Tibial nerve (tissue), 4 donors: ENCODE results near the gene TIMD4. TPM values are rescaled to one million over a fixed set of nuclear protein-coding genes. Genes with fewer than 3 reads are reported as not detected.
"Not testable (repeated sequence)": the region's sequence is repeated elsewhere in the genome, so short reads cannot be mapped to it uniquely, and the experiment has no call there.

ENCODE experiments used
- DNase-seq, 2 donors: peaks; one replicate each; pipeline ENCODE4 v3.0.0-alpha.2; 2019; ENCODE audit warnings: low spot score in 2 of 2
- H3K27ac ChIP-seq, 4 donors: fragments of 200-600 bp; sonication (generic) in 3 of 4; one replicate each; pipeline ENCODE4 v1.5.1; 2017 to 2019; ENCODE audit warnings: mild to moderate bottlenecking in 1 of 4
- H3K27me3 ChIP-seq, 2 donors: fragments of 200-600 bp; sonication (generic) in 1 of 2; one replicate each; pipeline versions ENCODE4 v1.5.1 to v1.6.0; 2017 to 2019
- H3K36me3 ChIP-seq, 3 donors: fragments of 200-600 bp; sonication (generic); one replicate each; pipeline ENCODE4 v1.5.1; 2018 to 2019
- H3K4me1 ChIP-seq, 4 donors: fragments of 200-600 bp; sonication (generic) in 3 of 4; one replicate each; pipeline ENCODE4 v1.5.1; 2017 to 2019
- H3K4me3 ChIP-seq, 4 donors: fragments of 200-600 bp; sonication (generic) in 3 of 4; one replicate each; pipeline ENCODE4 v1.5.1; 2017 to 2019; ENCODE audit warnings: mild to moderate bottlenecking in 1 of 4, moderate library complexity in 1 of 4
- H3K9me3 ChIP-seq, 4 donors: fragments of 200-600 bp; sonication (generic) in 3 of 4; one replicate each; pipeline ENCODE4 v1.5.1; 2017 to 2019
- EP300 ChIP-seq, 2 donors: sonication (generic); formaldehyde crosslinking; IDR thresholded peaks; one replicate each; pipeline ENCODE4 v1.6.1; 2017; ENCODE audit warnings: antibody characterized with exemption in 2 of 2, mild to moderate bottlenecking in 1 of 2
- POLR2A ChIP-seq, 2 donors: fragments of 450-650 bp; IDR thresholded peaks; one replicate each; pipeline ENCODE4 v1.6.1; 2017; ENCODE audit warnings: antibody characterized with exemption in 2 of 2, mild to moderate bottlenecking in 2 of 2, moderate library complexity in 2 of 2
- WGBS, 2 donors: methylation state at CpG; one replicate each; pipeline ENCODE4 v1.1.5; 2018; 5-methylcytosine and 5-hydroxymethylcytosine counted together
- total RNA-seq, 4 donors: library from RNA; depleted of rRNA; stranded (reverse); fragments of >200 nt; gene quantifications; one replicate each; pipeline ENCODE4 v1.1.0, GENCODE V29; 2016
- TF ChIP-seq, protein P1 (sequence below), 5 experiments: fragments of 200-600 bp in 3 of 5; fragments of 450-650 bp in 2 of 5; sonication (generic) in 3 of 5; IDR thresholded peaks; one replicate each; pipeline ENCODE4 v1.5.1; 2016 to 2019; ENCODE audit warnings: antibody characterized with exemption in 5 of 5, mild to moderate bottlenecking in 3 of 5, moderate library complexity in 2 of 5

TIMD4 gene
- total RNA-seq, 4 donors from 2014 or later, result not detected

DNA sequence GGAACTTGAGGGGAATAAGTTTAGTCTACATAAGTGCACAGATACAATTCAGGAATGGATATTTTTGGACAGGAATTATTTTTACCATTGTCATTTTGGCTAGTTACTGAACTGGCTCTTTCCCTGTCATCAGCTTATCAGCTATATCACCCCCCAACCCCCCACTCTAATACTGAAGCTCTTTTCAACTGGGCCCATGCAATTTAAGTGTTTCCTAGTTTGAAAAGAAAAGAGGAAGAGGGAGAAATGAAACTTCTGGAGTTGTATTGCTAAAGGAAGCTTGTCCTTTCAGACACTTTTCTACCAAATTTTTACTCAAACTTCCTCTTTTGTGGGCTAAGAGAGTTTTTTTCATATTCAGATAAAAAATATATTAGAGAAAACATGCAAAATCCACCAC, 18.5 kb upstream of the TIMD4 start:
- TF ChIP-seq POLR2A (IDR thresholded peaks at IDR 0.05), result no peak
- no peak for TF ChIP-seq EP300 (IDR thresholded peaks at IDR 0.05)
- TF ChIP-seq, protein P1, sequence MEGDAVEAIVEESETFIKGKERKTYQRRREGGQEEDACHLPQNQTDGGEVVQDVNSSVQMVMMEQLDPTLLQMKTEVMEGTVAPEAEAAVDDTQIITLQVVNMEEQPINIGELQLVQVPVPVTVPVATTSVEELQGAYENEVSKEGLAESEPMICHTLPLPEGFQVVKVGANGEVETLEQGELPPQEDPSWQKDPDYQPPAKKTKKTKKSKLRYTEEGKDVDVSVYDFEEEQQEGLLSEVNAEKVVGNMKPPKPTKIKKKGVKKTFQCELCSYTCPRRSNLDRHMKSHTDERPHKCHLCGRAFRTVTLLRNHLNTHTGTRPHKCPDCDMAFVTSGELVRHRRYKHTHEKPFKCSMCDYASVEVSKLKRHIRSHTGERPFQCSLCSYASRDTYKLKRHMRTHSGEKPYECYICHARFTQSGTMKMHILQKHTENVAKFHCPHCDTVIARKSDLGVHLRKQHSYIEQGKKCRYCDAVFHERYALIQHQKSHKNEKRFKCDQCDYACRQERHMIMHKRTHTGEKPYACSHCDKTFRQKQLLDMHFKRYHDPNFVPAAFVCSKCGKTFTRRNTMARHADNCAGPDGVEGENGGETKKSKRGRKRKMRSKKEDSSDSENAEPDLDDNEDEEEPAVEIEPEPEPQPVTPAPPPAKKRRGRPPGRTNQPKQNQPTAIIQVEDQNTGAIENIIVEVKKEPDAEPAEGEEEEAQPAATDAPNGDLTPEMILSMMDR (IDR thresholded peaks at IDR 0.05), result no peak
- no peak overlapping the region for H3K27ac ChIP-seq
- no peak for DNase-seq
- H3K27me3 ChIP-seq, result no peaks in the 10 kb centered on the region
- H3K4me3 ChIP-seq, result no peak overlapping the region
- no peaks in the 10 kb centered on the region for H3K36me3 ChIP-seq
- no peaks in the 10 kb centered on the region for H3K4me1 ChIP-seq
- H3K9me3 ChIP-seq, result no peaks in the 10 kb centered on the region

DNA sequence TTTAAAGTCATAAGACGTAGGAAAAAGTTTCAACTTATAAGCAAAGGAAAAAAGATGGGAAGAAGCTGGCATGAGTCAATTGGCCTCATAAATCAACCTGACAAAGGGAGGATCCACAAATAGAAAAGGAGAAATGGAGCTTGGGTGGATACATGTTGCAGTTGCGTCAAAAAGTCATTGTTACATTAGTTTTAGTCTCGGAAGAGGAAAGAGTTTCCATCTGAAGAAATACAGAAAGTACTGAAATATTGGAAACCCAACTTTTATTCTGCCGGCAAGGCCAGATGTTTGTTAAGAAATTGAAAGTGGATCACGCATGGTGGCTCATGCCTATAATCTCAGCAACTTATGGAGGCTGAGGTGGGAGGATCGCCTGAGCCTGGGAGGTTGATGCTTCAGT, 11.3 kb upstream of the TIMD4 start:
- Histone ChIP-seq H3K4me1 (no peaks in the 10 kb centered on the region), H3K4me3 (no peak overlapping the region), H3K9me3 (no peaks in the 10 kb centered on the region), H3K36me3 (no peaks in the 10 kb centered on the region), H3K27ac (no peak overlapping the region), H3K27me3 (no peaks in the 10 kb centered on the region)
- no peak for DNase-seq
- 81 to 83% methylated on average over 6 of the region's 6 CpGs for WGBS, 2 donors
- TF ChIP-seq, protein P1 (IDR thresholded peaks at IDR 0.05), result no peak
- peak in 1 of 2 donors; percentile 49 for TF ChIP-seq EP300 (IDR thresholded peaks at IDR 0.05)

DNA sequence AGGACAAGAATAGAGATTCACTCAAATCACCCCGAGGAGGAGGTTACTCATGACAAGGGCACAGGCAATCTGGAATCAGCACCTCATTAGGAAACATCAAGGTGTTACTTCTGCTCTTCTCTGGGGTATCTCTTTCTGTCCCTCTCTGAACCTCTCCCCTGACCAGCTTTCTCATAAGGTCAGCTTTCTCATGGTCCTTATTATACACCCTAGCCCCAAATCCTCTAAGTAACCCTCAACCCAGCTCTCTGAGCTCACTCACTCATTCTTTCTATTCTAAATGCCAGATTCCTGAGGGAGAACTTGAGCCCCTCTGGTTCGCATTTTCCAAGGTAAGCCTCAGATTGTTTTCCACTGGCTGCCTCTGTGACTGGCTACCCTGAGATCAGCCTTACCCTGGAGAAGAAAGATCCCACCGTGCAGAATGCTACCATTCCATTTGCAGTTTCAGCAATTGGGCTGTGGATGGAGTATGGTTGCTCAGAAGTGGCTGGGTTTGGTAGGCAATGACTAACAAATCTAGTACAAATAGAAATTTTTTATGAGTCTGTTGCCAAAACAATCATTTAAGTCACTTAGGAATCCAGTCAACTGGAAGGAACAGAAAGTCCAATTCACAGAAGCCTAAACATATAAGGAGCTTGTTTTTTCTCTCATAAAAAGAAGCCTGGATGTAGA, 9.0 kb upstream of the TIMD4 start:
- no peak for DNase-seq
- 82% methylated on average over 3 of the region's 3 CpGs for WGBS, 2 donors
- no peak for TF ChIP-seq EP300 (IDR thresholded peaks at IDR 0.05)
- no peak for TF ChIP-seq POLR2A (IDR thresholded peaks at IDR 0.05)
- TF ChIP-seq, protein P1 (IDR thresholded peaks at IDR 0.05), result no peak
- H3K9me3 ChIP-seq, result no peaks in the 10 kb centered on the region
- H3K27ac ChIP-seq, result no peak overlapping the region
- H3K4me1 ChIP-seq, result no peaks in the 10 kb centered on the region
- no peak overlapping the region for H3K4me3 ChIP-seq
- no peaks in the 10 kb centered on the region for H3K36me3 ChIP-seq
- no peaks in the 10 kb centered on the region for H3K27me3 ChIP-seq

DNA sequence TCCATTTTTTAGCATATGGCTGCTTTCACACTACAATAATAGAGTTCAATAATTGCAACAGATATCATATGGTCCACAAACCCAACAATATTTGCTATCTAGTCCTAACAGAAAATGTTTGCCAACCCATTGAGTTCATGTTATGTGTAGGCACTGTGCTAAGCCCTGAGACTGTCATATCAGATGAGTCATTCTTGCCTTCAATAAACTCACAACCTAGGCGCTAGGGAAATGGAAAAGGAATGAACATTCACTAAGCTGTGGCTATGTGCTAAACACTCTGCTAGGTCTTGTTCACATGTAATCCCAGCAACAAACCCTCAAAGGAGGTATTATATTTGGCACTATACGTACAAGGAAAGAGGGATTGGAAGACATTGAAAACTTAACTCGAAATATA, 8.4 kb upstream of the TIMD4 start:
- Histone ChIP-seq H3K27ac (no peak overlapping the region), H3K27me3 (no peaks in the 10 kb centered on the region), H3K9me3 (no peaks in the 10 kb centered on the region), H3K4me1 (no peaks in the 10 kb centered on the region), H3K4me3 (no peak overlapping the region), H3K36me3 (no peaks in the 10 kb centered on the region)
- no peak for DNase-seq
- 71 to 82% methylated on average over 3 of the region's 3 CpGs for WGBS, 2 donors
- TF ChIP-seq, protein P1 (IDR thresholded peaks at IDR 0.05), result no peak
- no peak for TF ChIP-seq POLR2A (IDR thresholded peaks at IDR 0.05)
- no peak for TF ChIP-seq EP300 (IDR thresholded peaks at IDR 0.05)

DNA sequence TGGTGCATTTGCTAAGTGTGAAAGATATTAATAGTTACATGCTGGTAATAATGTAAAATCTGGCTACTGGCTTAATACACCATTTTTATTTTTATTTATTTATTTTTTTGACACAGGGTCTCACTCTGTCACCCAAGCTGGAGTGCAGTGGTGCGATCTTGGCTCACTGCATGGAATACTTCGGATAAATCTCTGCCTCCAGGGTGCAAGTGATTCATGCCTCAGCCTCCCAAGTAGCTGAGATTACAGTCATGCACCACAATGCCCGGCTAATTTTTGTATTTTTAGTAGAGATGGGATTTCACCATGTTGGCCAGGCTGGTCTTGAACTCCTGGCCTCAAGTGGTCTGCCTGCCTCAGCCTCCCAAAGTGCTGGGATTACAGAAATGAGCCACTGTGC, 4.4 kb upstream of the TIMD4 start:
- H3K27me3 ChIP-seq, H3K27ac ChIP-seq, H3K4me3 ChIP-seq, H3K9me3 ChIP-seq, H3K4me1 ChIP-seq, H3K36me3 ChIP-seq, DNase-seq: not testable (repeated sequence)
- WGBS, 2 donors, result 90 to 91% methylated on average over 3 of the region's 3 CpGs

DNA sequence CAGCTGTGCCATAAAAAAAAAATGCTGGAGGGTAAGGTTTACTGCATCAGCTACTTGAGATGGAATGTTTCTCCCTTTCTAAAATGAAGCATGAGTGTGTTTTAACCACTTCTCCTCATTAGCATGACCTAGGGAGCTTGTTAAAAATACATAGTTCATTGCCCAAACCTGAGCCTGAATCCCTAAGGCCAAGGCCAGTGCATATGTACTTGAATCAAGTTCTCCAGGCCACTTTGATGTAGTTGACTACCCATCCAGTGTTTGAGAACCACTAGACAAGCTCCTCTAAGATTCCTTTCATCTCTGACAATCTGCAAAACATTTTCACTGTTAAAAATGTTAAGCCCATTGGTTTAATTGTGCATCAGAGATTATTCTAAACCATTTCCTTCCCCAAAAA, 6.7 kb downstream of the TIMD4 start:
- no peaks in the 10 kb centered on the region for H3K4me1 ChIP-seq
- no peak overlapping the region for H3K4me3 ChIP-seq
- DNase-seq, result no peak
- no peaks in the 10 kb centered on the region for H3K9me3 ChIP-seq
- TF ChIP-seq POLR2A (IDR thresholded peaks at IDR 0.05), result no peak
- TF ChIP-seq, protein P1 (IDR thresholded peaks at IDR 0.05), result no peak
- TF ChIP-seq EP300 (IDR thresholded peaks at IDR 0.05), result no peak
- no peak overlapping the region for H3K27ac ChIP-seq
- H3K36me3 ChIP-seq, result no peaks in the 10 kb centered on the region
- H3K27me3 ChIP-seq, result no peaks in the 10 kb centered on the region
